ENCODE data around the gene MVK. TPM values are rescaled to one million over a fixed set of nuclear protein-coding genes. Genes with fewer than 3 reads are reported as not detected.

The MVK gene
- total RNA-seq, 1 donor from 2014 or later: 12.4 TPM

DNA sequence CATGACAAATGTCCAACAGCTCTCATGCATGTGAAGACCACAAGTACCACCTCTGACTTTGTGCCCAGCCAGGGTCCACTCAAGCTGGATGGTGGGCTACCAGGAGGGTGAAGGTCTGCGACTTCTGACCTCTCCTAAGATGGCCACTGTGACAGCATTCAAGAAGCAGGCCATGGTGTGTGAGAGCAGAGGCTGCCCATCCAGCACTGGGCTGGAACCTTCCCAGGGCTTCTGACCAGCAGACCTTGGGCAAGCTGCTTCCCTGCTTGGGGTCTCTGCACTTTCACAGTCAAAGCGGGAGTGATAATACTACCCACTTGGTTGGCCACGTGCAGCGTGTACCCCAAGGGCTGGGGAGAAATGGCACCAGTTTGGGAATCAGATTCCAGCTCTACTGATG is 10.7 kb upstream of the MVK start:
- no peak overlapping the region for H3K4me2 ChIP-seq (ENCODE audit: low read length)
- FAIRE-seq (no peak), DNase-seq (ENCODE audit: low read depth) (no peak)
- no peaks in the 10 kb centered on the region for H4K20me1 ChIP-seq (ENCODE audit: insufficient read depth, low read length)
- H3K27me3 ChIP-seq (ENCODE audit: insufficient read depth, low read length): no peaks in the 10 kb centered on the region
- H2AFZ ChIP-seq (ENCODE audit: low read depth, low read length): no peak overlapping the region
- no peak overlapping the region for H3K27ac ChIP-seq (ENCODE audit: low read depth, low read length)
- TF ChIP-seq, protein P1, sequence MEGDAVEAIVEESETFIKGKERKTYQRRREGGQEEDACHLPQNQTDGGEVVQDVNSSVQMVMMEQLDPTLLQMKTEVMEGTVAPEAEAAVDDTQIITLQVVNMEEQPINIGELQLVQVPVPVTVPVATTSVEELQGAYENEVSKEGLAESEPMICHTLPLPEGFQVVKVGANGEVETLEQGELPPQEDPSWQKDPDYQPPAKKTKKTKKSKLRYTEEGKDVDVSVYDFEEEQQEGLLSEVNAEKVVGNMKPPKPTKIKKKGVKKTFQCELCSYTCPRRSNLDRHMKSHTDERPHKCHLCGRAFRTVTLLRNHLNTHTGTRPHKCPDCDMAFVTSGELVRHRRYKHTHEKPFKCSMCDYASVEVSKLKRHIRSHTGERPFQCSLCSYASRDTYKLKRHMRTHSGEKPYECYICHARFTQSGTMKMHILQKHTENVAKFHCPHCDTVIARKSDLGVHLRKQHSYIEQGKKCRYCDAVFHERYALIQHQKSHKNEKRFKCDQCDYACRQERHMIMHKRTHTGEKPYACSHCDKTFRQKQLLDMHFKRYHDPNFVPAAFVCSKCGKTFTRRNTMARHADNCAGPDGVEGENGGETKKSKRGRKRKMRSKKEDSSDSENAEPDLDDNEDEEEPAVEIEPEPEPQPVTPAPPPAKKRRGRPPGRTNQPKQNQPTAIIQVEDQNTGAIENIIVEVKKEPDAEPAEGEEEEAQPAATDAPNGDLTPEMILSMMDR (IDR thresholded peaks at IDR 0.05; ENCODE audit: insufficient read depth, low read depth, low read length): no peak
- TF ChIP-seq EZH2 (IDR thresholded peaks at IDR 0.05; ENCODE audit: insufficient read depth, low read length): no peak
- H3K27ac Mint-ChIP-seq (ENCODE audit: unreplicated experiment): no peak overlapping the region
- peaks cover 2% of the 10 kb centered on the region for H3K36me3 ChIP-seq (ENCODE audit: insufficient read depth, low read length)
- H3K4me3 ChIP-seq (ENCODE audit: insufficient read depth, low read depth, low read length): no peak overlapping the region
- no peaks in the 10 kb centered on the region for H3K27me3 Mint-ChIP-seq (ENCODE audit: low read depth, unreplicated experiment)
- H3K4me3 Mint-ChIP-seq (ENCODE audit: unreplicated experiment): no peak overlapping the region
- H3K79me2 ChIP-seq (ENCODE audit: insufficient read depth, low read length): no peaks in the 10 kb centered on the region
- no peak overlapping the region for H3K9ac ChIP-seq (ENCODE audit: low read length)
- H3K36me3 Mint-ChIP-seq (ENCODE audit: low read depth, unreplicated experiment): peaks cover 4% of the 10 kb centered on the region
- peaks cover 5% of the 10 kb centered on the region for H3K4me1 ChIP-seq (ENCODE audit: insufficient read depth, low read length)
- H3K4me1 Mint-ChIP-seq (ENCODE audit: low read depth, unreplicated experiment): no peaks in the 10 kb centered on the region
- H3K9me3 ChIP-seq (ENCODE audit: insufficient read depth, low read depth, low read length): no peaks in the 10 kb centered on the region
- peaks cover 5% of the 10 kb centered on the region for H3K9me3 Mint-ChIP-seq (ENCODE audit: unreplicated experiment)

DNA sequence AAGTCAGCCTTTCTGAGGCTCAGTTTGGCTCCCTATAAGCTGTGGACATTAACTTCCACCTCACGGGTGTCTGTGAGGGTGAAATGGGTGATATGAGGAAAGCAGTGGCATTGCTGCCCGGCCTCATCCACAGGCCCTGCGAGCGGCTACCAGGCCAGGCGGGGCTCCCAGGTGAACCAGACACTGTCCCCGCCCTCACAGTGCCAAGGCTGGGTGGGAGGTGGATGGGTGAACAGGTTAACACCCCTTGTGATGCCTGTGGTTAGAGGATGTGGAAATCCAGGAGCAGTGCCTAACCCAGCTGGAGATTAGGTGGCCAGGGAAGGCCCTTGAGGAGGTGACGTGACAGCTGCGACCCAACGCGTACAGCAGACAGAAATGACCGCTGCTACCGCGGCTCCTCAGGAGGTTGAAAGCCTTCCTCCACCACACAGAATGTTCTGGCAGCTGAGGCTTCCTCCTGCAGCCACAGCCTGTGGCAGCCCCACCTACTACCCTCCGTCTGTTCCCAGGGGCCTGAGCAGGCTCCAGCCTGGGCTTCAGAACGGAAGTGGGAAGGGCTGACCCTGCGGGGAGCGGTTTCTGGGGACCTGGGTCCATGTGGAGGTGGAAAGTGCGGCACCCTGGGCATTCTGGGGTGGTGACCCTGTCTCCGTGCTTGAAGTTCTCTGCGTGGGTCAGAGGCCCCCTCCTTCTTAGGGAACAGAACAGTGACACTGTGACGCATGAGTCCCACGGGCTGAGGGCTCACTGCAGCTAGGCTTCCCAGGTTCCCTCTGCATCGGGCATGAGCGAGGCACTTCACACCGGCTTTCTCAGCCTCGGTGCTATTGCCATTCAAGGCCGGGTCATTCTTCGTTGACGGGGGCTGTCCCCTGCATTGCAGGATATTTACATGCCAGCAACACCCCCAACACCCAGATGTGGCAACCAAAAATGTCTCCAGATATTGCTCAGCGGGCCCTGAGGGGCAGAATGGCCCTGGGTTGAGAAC is 10.0 kb upstream of the MVK start:
- Mint-ChIP-seq H3K9me3 (ENCODE audit: unreplicated experiment) (peaks cover 5% of the 10 kb centered on the region), H3K27me3 (ENCODE audit: low read depth, unreplicated experiment) (no peaks in the 10 kb centered on the region), H3K4me3 (ENCODE audit: unreplicated experiment) (no peak overlapping the region), H3K4me1 (ENCODE audit: low read depth, unreplicated experiment) (no peaks in the 10 kb centered on the region), H3K27ac (ENCODE audit: unreplicated experiment) (no peak overlapping the region), H3K36me3 (ENCODE audit: low read depth, unreplicated experiment) (peaks cover 4% of the 10 kb centered on the region)
- Histone ChIP-seq H3K4me2 (ENCODE audit: low read length) (no peak overlapping the region), H3K9me3 (ENCODE audit: insufficient read depth, low read depth, low read length) (no peaks in the 10 kb centered on the region), H3K36me3 (ENCODE audit: insufficient read depth, low read length) (peaks cover 7% of the 10 kb centered on the region), H3K9ac (ENCODE audit: low read length) (no peak overlapping the region), H3K4me3 (ENCODE audit: insufficient read depth, low read depth, low read length) (no peak overlapping the region), H2AFZ (ENCODE audit: low read depth, low read length) (no peak overlapping the region), H3K4me1 (ENCODE audit: insufficient read depth, low read length) (no peaks in the 10 kb centered on the region), H3K27ac (ENCODE audit: low read depth, low read length) (no peak overlapping the region), H3K27me3 (ENCODE audit: insufficient read depth, low read length) (no peaks in the 10 kb centered on the region), H3K79me2 (ENCODE audit: insufficient read depth, low read length) (no peaks in the 10 kb centered on the region), H4K20me1 (ENCODE audit: insufficient read depth, low read length) (no peaks in the 10 kb centered on the region)
- DNase-seq (ENCODE audit: low read depth) (no peak), FAIRE-seq (no peak)
- TF ChIP-seq, protein P1 (IDR thresholded peaks at IDR 0.05; ENCODE audit: insufficient read depth, low read depth, low read length): no peak
- no peak for TF ChIP-seq EZH2 (IDR thresholded peaks at IDR 0.05; ENCODE audit: insufficient read depth, low read length)

DNA sequence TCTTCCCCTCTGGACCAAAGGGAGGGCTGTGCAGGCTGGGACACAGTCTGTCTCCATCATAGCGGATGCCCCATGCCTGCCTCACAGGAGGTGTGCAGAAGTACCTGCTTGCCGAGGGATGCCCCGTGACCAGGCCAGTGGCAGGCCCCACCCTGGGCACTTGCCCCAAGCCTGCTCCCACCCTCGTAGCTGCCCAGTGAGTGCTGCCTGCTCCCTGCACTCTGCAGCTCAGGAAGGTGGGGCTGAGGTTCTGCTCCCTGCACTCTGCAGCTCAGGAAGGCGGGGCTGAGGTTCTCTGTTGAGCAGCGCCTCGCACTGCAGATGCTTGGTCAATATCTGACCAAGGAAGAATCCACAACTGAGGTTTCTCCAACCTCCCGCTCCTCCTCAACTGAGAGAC is 7.2 kb upstream of the MVK start:
- H3K27me3 ChIP-seq (ENCODE audit: insufficient read depth, low read length): no peaks in the 10 kb centered on the region

More for the DNA sequence above, 7.2 kb upstream of the MVK start:
- Mint-ChIP-seq H3K4me1 (ENCODE audit: low read depth, unreplicated experiment) (no peaks in the 10 kb centered on the region), H3K27ac (ENCODE audit: unreplicated experiment) (no peak overlapping the region), H3K27me3 (ENCODE audit: low read depth, unreplicated experiment) (no peaks in the 10 kb centered on the region), H3K4me3 (ENCODE audit: unreplicated experiment) (no peak overlapping the region), H3K9me3 (ENCODE audit: unreplicated experiment) (peaks cover 5% of the 10 kb centered on the region), H3K36me3 (ENCODE audit: low read depth, unreplicated experiment) (peaks cover 7% of the 10 kb centered on the region)
- no peak overlapping the region for H3K4me3 ChIP-seq (ENCODE audit: insufficient read depth, low read depth, low read length)
- no peak overlapping the region for H3K27ac ChIP-seq (ENCODE audit: low read depth, low read length)
- no peaks in the 10 kb centered on the region for H3K79me2 ChIP-seq (ENCODE audit: insufficient read depth, low read length)
- H3K4me2 ChIP-seq (ENCODE audit: low read length): no peak overlapping the region
- no peaks in the 10 kb centered on the region for H4K20me1 ChIP-seq (ENCODE audit: insufficient read depth, low read length)
- TF ChIP-seq, protein P1 (IDR thresholded peaks at IDR 0.05; ENCODE audit: insufficient read depth, low read depth, low read length): no peak
- no peak for TF ChIP-seq EZH2 (IDR thresholded peaks at IDR 0.05; ENCODE audit: insufficient read depth, low read length)
- DNase-seq (ENCODE audit: low read depth) (no peak), FAIRE-seq (no peak)
- H3K4me1 ChIP-seq (ENCODE audit: insufficient read depth, low read length): no peaks in the 10 kb centered on the region
- H3K9ac ChIP-seq (ENCODE audit: low read length): no peak overlapping the region
- peaks cover 8% of the 10 kb centered on the region for H3K36me3 ChIP-seq (ENCODE audit: insufficient read depth, low read length)
- H2AFZ ChIP-seq (ENCODE audit: low read depth, low read length): no peak overlapping the region
- no peaks in the 10 kb centered on the region for H3K9me3 ChIP-seq (ENCODE audit: insufficient read depth, low read depth, low read length)

Data from astrocyte (in vitro differentiated cells and primary cell).